ENCODE measurements around the gene TMEM120B.

- TF ChIP-seq, protein P1, sequence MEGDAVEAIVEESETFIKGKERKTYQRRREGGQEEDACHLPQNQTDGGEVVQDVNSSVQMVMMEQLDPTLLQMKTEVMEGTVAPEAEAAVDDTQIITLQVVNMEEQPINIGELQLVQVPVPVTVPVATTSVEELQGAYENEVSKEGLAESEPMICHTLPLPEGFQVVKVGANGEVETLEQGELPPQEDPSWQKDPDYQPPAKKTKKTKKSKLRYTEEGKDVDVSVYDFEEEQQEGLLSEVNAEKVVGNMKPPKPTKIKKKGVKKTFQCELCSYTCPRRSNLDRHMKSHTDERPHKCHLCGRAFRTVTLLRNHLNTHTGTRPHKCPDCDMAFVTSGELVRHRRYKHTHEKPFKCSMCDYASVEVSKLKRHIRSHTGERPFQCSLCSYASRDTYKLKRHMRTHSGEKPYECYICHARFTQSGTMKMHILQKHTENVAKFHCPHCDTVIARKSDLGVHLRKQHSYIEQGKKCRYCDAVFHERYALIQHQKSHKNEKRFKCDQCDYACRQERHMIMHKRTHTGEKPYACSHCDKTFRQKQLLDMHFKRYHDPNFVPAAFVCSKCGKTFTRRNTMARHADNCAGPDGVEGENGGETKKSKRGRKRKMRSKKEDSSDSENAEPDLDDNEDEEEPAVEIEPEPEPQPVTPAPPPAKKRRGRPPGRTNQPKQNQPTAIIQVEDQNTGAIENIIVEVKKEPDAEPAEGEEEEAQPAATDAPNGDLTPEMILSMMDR (IDR thresholded peaks at IDR 0.05; ENCODE audit: poor library complexity), result peak; percentile 95
- no peak for TF ChIP-seq EZH2 (IDR thresholded peaks at IDR 0.05; ENCODE audit: borderline replicate concordance)
These were observed 99.1 kb downstream of the TMEM120B start for GRCh38 chr12:121811434-121812319.
